HG03039 (cell line): Measurements from ENCODE around the gene ERCC3.
A peak's percentile ranks its signal among the peaks of the same experiment; 100 is the strongest.
"Not testable (repeated sequence)": the region's sequence is repeated elsewhere in the genome, so short reads cannot be mapped to it uniquely, and the experiment has no call there.

Experiments
- ATAC-seq: cut with Tn5 transposase; IDR thresholded peaks from one replicate; pipeline ENCODE4 v1.9.1; 2021; ENCODE audit warnings: mild to moderate bottlenecking, moderate library complexity; ENCODE audit not compliant: unreplicated experiment

Gene ERCC3

GRCh38 chr2:127279781-127280180 lies 14.2 kb downstream of the ERCC3 start:
- no peak for ATAC-seq

DNA sequence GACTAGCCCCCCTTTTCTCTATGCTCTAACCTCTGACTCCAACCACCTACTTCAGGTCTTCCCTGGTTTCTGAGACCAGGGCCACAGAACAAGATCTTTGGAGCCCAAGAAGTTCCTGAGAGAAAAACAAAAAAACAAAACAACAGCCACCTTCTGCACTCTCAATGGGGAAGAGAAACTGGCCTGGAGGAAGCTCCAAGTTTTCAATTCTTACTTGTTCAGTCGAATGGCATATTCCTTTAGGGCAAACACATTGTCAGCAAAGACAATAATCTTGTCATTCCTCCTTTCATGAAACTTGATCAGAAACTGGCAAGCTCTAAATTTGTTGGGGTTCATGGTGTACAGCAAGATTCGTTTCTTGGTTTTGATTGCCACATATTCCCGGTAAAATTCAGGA lies 15.0 kb downstream of the ERCC3 start:
- no peak for ATAC-seq

DNA sequence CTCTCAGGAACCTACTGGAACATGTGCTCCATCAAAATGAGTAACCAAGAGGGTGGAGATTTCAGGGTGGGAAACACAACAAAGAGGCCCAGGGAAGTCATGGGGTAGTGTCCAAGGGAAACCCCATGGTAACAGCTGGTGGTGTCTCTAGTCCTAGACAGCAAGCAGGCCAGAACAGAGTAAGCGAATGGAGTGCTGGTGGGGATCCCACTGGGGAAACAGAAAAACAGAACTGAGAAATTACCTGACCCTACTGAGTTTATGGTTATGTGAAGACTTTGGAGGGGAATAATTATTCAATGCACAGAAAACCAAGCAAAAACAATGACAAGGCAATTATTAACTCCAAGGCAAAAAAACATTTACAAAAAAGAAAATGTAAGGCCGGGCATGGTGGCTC lies 16.9 kb downstream of the ERCC3 start:
- ATAC-seq, result peak; percentile 77

DNA sequence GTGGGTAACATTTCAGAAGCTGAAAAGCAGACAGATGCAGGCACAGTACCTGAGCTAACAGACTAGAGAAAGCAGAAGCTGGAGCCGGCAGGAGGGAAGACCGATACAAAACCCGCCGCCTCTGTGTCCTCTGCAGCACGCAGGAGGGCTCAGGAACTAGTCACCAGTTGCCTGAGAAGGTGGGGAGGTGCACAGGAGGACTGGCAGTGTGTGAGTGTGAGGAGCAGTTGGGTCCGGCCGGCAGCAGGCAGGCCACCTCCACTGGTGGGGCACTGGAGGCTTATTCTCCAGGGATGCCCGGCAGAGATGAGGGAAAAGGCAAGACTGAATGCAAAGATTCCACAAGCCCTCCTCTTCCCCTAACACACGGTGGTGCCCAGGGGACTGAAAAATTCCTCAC lies 18.2 kb downstream of the ERCC3 start:
- ATAC-seq, result no peak

GRCh38 chr2:127275356-127275755 lies 18.6 kb downstream of the ERCC3 start:
- ATAC-seq, result no peak

GRCh38 chr2:127270663-127271062 lies 23.3 kb downstream of the ERCC3 start:
- ATAC-seq, result no peak

- ATAC-seq, result no peak
Measured at GRCh38 chr2:127261804-127262406, 32.0 kb downstream of the ERCC3 start.

DNA sequence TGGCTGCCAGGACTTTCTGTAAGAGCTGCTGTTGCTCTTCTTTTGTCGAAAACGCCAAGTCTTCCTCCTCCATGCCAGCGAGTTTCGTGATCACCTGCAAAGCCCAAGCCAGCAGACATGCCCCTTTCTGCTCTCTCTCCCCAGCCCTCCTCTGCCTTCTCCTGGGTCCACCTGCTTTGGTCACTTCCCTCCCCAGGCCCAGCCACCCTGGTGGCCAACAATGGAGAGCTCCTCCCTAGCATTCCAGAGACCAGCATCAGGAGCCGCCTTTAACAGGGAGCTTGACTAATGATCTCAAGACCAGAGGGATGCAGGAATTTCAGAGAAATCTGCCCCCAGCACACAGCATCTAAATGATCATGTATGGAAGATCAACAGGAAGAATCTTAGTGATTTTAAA lies 34.6 kb downstream of the ERCC3 start:
- no peak for ATAC-seq

GRCh38 chr2:127256866-127257265 lies 37.1 kb downstream of the ERCC3 start:
- no peak for ATAC-seq

DNA sequence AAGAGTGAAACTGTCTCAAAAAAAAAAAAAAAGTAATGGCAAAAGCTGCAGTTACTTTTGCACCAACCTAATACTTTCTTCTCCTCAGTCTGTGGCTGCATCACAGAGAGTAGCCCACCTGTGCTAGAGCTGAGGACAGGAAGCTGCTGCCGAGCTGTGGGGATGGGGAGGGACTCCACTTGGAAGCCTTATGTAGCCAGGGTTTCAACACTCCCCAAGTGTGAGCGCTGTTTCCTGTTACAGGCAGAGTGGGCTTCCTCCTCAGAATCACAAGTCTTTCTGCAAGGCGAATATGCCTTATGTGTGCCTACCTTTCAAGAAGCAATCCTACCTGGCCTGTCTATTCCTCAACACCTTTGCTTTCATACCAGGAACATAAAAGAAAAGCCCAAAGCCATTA lies 37.6 kb downstream of the ERCC3 start:
- ATAC-seq, result no peak

GRCh38 chr2:127255721-127256120 lies 38.2 kb downstream of the ERCC3 start:
- ATAC-seq, result no peak

GRCh38 chr2:127255146-127255545 lies 38.8 kb downstream of the ERCC3 start:
- ATAC-seq, result no peak

DNA sequence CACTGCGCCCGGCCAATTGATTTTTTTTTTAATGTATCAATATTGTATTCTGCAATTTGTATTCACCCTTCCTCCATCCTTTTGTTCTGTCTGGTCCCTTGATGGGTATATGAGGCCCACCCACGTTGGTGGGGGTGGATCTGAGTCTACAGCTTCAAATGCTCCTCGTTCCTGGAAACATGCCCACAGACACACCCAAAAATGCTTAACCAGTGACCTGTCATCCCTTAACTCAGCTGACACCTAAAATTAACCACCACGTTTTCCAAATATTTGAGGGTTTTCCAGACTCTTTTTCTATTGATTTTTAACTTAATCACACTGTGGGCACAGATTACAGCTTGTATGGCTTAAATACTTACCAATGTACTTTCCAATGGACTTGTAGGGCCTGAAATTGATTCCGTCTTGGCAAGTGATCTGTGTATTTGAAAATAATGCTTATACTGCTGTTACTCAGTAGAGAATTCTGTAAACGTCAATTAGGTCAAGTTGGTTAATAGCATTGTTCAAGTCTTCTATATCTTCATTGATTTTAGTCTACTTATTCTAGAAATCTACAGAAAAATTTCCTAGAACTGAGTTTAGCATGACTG lies 39.5 kb downstream of the ERCC3 start:
- no peak for ATAC-seq

- not testable (repeated sequence) for ATAC-seq
Measured at GRCh38 chr2:127241184-127241583, 52.8 kb downstream of the ERCC3 start.

GRCh38 chr2:127239395-127239794 lies 54.5 kb downstream of the ERCC3 start:
- ATAC-seq, result no peak

GRCh38 chr2:127237768-127238167 lies 56.2 kb downstream of the ERCC3 start:
- not testable (repeated sequence) for ATAC-seq

DNA sequence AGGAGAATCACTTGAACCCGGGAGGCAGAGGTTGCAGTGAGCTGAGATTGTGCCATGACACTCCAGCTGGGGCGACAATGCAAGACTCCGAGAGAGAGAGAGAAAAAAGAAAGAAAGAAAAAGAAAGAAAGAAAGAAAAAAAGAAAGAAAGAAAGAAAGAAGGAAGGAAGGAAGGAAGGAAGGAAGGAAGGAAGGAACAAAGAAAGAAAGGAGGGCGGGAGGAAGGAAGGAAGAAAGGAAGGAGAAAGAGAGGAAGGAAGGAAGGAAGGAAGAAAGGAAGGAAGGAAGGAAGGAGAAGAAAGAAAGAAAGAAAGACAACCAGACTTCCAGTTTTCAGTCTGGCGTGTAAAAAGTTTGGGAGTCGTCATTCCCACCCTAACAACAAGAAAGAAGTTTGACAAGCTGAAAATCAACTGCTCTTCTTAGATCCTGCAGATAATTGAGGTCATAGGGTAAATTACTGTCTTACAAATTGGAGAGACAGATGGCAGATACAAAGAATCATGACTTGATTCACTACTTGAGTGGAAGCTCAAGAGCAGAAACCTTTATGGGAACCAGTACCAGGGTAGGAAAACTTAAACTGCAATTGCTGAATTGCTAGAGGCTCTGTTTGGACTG lies 58.8 kb downstream of the ERCC3 start:
- ATAC-seq, result no peak

DNA sequence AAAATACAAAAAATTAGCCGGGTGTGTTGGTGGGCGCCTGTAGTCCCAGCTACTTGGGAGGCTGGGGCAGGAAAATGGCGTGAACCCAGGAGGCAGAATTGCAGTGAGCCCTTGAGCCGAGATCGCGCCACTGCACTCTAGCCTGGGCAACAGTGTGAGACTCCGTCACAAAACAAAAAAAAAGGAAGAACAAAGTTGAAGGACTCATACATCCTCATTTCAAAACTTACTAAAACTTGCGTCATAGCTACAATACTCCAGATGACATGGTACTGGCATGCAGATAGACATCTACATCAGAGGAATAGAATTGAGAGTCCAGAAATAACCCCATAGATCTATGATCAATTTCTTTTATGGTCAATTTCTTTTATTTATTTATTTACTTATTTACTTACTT lies 60.2 kb downstream of the ERCC3 start:
- ATAC-seq, result no peak

DNA sequence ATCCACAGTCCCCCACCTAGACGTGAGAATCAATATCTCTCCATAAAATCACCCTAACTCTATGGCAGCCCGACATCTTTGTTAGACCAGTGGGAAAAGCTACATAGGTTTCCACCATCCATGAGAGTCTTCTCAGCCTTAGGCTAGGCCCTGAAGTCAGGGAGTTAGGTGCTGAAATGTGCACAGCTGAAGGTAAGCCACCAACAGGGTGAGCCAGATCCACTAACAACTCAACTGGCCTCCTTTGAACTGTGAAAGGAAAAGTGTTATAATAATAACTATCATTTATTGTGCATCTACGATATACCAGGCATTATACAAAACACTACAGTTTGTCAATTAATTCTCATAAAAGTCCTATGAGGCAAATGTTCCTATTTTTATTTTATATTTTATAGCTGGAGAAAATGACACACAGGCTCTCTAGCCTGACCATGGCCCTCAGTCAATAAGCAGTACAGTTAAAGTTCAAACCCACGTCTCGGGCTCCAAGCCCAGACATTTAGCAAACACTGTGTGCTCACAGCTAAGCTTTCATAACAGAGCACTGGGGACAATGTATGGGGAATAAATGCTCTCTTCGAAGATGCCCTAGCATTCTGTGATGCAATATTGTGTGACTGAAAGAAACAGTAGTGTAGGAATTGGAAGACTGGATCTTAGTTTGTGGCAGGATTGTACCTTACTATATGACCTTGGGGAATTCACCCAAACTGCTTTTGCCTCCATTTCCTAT lies 62.6 kb downstream of the ERCC3 start:
- ATAC-seq, result no peak

DNA sequence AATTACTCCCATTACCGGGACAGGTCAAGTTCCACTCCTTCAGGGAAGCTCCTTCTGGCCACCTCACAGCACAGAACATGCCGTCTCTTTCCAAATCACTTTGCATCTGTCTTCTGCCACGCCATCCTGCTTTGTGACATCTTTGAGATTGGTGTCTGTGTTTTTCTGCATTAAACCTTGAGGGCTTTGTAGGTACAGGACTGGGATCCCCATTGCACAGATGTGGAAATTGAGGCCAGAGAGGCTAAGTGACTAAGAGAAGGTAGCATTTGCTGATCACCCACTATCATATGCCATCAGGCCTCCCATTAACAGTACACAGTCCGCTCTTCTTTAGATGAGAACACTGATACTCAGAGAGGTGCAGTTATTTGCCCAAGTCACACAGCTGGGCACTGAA lies 64.4 kb downstream of the ERCC3 start:
- ATAC-seq, result no peak

DNA sequence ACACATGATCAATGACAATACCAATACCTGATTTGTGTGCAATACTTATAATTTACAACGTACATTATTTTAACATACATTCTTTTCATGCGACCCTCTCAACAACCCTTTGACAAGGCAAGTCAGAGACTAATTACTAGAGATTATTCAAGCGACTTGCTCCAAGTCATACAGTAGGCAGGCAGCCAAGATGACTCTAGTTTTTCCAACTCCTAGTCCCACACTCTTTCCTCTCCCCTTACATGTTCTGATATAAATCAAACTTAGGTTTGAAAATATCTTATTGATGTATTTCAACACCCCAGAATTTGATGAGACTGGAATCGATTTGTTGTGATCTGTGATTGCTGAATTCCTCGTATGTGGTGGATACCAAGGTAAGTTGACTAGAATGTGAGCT lies 65.8 kb downstream of the ERCC3 start:
- no peak for ATAC-seq

DNA sequence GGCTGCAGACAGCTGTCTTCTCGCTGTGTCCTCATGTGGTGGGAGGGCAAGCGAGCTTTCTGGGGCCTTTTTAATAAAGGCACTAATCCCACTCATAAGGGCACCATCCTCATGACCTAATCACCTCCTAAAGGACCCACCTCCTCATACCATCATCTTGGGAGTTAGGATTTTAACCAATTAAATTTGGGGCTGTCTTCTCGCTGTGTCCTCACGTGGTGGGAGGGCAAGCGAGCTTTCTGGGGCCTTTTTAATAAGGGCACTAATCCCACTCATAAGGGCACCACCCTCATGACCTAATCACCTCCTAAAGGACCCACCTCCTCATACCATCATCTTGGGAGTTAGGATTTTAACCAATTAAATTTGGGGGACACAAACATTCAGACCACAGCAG lies 66.7 kb downstream of the ERCC3 start:
- ATAC-seq, result not testable (repeated sequence)
